ENCODE data around the gene MYO1C.

GRCh38 chr17:1449412-1449967 is 43.0 kb downstream of the MYO1C start:
- TF ChIP-seq CTCF (IDR thresholded peaks at IDR 0.05), result no peak
- no peak for TF ChIP-seq POLR2A (IDR thresholded peaks at IDR 0.05)

Measured in Peyer's patch (tissue), 4 donors.